Cardiac fibroblast (primary cell): ENCODE data around the gene MDM4.
A peak's percentile ranks its signal among the peaks of the same experiment; 100 is the strongest.

Experiments used
- DNase-seq, 2 donors: peaks; one replicate each; pipeline versions ENCODE4 v3.0.0 to v3.0.0-alpha.2; 2010; ENCODE audit warnings: low read depth in 2 of 2
- H3K4me3 ChIP-seq, 2 donors: replicated peaks in 1 of 2; 1 replicate in 1 of 2; 2 replicates in 1 of 2; pipeline ENCODE4 v1.5.1; 2011; ENCODE audit warnings: low read depth in 2 of 2, low read length in 2 of 2, mild to moderate bottlenecking in 2 of 2, moderate library complexity in 1 of 2
- TF ChIP-seq, protein P1 (sequence below): IDR thresholded peaks from one replicate; pipeline ENCODE4 v1.5.1; 2011; ENCODE audit warnings: low read depth, mild to moderate bottlenecking, low read length, inconsistent platforms

Gene MDM4, protein sequence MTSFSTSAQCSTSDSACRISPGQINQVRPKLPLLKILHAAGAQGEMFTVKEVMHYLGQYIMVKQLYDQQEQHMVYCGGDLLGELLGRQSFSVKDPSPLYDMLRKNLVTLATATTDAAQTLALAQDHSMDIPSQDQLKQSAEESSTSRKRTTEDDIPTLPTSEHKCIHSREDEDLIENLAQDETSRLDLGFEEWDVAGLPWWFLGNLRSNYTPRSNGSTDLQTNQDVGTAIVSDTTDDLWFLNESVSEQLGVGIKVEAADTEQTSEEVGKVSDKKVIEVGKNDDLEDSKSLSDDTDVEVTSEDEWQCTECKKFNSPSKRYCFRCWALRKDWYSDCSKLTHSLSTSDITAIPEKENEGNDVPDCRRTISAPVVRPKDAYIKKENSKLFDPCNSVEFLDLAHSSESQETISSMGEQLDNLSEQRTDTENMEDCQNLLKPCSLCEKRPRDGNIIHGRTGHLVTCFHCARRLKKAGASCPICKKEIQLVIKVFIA

DNA sequence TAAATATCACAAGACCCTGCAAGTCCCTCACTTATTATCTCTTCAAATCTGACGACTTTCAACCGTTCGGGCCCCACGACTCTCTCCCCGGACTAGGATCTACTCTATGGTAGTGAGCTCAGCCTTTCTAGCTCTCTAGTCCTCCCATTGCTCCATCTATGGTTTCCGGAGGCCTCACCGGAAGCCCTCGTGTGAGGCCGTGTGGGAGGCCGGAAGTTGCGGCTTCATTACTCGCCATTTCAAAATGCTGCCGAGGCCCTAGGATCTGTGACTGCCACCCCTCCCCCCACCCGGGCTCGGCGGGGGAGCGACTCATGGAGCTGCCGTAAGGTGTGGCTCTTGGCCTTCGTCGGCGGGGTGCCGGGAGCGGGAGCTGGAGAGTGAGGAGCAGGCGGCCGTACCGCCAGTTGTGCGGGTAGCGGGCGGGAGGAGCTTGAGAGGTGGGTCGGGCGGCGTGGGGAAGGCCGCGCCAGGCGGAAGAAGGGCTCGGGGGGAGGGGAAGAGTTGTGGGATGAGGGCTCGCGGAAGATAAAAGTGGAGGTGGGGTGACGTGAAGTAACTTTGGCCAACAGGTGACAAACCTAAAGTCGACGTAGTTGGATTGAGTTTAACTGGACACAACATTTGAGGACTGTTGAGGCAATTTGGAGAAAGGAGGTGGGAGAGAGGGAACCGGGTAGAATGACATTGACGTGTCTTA is at the start of gene MDM4:
TSS of gene MDM4 (plus strand) at position 227 of the 700 bp plus-strand sequence. CDS start 9,113 bp downstream, outside the sequence.
- H3K4me3 ChIP-seq, result peak within 1 kb of the TSS; percentile 73 to 86
- TF ChIP-seq, protein P1, sequence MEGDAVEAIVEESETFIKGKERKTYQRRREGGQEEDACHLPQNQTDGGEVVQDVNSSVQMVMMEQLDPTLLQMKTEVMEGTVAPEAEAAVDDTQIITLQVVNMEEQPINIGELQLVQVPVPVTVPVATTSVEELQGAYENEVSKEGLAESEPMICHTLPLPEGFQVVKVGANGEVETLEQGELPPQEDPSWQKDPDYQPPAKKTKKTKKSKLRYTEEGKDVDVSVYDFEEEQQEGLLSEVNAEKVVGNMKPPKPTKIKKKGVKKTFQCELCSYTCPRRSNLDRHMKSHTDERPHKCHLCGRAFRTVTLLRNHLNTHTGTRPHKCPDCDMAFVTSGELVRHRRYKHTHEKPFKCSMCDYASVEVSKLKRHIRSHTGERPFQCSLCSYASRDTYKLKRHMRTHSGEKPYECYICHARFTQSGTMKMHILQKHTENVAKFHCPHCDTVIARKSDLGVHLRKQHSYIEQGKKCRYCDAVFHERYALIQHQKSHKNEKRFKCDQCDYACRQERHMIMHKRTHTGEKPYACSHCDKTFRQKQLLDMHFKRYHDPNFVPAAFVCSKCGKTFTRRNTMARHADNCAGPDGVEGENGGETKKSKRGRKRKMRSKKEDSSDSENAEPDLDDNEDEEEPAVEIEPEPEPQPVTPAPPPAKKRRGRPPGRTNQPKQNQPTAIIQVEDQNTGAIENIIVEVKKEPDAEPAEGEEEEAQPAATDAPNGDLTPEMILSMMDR, result no peak
- DNase-seq, result peak; percentile 97 to 98

DNA sequence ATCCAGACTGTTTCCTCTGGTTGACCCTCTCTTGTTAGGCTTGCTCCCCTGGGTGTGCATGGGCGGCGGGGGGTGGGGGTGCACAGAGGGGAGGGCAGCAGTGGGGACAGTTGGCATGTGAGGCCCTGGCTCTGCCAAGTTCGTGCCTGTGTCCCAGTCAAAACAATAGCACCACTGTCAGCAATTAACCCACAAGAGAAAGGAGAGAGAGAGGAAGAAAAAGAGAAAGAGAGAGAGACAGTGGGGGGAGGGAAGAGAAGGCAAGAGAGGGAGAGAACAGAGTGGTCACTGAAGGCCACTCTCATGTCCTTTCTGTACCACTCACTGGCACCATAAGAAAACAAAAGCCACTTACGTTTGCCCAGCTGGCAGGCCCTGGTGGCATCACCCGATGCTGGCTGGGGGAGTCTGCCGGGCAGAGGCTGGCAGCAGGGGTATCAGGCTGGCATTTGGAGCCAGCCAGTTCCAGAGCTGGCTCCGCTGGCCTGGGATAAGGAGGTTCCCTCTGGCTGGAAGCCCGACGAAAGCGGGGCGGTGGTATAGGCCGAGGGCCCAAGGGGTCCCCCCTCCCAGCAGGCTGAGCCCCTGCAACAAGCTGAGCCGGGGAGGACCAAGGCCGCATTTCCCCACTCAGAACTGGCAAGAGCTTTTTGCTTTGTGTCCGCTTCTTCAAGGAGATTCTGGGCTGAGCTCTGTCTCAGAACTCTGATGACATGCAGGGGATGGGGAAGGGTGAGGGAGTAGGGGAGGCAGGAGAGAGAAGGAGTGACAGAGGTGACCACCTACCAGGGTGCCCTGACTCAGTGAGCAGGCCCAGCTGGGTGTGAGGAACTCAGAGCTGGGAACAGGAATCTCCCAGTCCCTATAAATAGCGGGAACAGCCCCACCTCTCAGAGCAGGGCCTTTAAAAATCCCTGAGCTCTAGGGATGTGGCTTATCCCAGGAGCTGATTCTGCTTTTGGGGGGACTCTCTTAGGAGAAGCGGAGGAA is 49.5 kb upstream of the MDM4 start:
- H3K4me3 ChIP-seq, result no peak overlapping the region
- TF ChIP-seq, protein P1, result no peak
- DNase-seq, result no peak

DNA sequence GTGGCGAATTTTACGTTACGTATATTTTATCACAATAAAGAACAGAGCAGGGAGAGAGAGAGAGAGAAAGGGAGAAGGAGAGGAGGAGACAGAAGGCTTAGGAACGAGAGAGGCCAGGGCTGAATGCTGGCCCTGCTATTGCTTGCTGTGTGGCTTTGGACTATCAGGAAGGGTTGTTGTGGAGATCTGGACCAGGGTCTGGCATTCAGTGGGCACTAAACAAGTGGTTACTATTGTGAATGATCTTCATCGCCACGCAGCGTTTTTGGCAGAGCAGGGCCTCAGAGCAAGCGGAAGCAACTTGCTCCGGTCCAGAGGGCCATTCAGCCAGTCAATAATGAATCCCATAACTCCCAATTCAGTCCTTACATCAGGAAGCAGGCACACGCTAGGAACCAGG is 48.0 kb upstream of the MDM4 start:
- no peak overlapping the region for H3K4me3 ChIP-seq
- TF ChIP-seq, protein P1, result no peak
- no peak for DNase-seq

DNA sequence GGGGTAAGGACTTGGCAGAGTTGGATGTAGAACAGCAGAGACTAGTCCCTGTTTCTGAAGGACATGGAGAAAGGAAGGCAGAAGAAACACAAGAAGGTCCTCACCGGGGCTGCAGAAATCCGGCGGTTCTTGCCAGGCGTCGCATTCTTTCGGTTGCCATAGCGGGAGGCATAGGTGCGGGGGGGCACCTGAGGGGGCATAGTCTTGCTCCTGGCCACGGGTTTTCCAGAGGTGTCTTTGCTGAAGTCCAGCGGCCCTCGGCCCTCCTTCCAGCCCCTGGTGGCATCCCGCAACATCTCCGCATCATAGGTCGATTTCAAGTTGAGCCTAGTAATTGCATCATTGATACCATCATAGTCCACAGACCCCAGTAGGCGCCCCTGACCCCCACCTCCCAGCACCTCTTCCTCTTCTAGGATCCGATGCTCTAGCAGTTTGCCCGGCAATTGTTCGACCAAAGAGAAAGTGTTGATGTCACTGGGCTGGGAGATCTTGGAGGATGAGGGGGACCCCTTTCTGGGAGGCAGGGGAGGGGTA is 47.4 kb upstream of the MDM4 start:
- no peak overlapping the region for H3K4me3 ChIP-seq
- DNase-seq, result no peak
- TF ChIP-seq, protein P1, result no peak

DNA sequence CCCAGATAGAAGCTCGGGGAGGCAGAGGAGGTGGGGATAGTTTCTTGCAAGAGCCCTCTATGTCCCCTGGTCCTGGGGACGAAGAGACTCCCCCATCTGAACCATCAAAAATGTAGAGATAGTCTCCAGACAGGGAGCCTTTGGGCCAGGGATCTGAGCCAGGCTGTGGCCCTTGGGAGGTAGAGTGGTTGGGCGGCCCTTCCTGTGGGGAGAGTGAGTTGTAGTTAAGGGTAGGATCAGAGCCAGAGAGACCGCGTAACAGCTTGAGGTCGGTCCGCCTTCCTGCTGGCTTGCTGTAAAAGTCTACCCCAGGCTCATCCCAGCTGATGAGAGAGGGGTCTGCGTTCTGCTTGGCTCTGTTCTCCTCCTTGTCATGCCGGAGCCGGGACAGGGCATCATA is 46.9 kb upstream of the MDM4 start:
- TF ChIP-seq, protein P1, result no peak
- DNase-seq, result no peak
- H3K4me3 ChIP-seq, result no peak overlapping the region

DNA sequence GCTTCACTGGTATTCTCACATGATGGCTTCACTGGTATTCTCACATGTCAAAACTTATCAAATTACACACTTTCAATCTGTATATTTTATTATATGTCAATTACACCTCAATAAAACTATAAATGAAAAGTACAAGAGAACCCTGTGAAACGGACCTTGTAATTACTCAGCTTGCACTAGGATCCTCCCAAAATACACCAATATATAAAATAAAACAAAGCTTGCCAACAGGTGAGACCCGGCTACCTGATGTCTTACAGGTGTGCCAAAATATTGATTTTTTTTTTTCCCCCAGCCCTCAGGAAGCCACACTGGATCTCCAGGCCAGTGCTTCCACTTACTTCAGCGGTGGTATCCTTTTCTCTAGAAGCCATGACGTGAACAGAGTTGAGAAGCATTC is 44.5 kb upstream of the MDM4 start:
- no peak overlapping the region for H3K4me3 ChIP-seq
- no peak for DNase-seq
- TF ChIP-seq, protein P1, result no peak
